Fibroblast of mammary gland (primary cell): ENCODE data around the gene MMP7.

Experiments used
- DNase-seq: peaks from one replicate; pipeline ENCODE4 v3.0.0-alpha.2; 2010; ENCODE audit warnings: low read depth
- H3K4me3 ChIP-seq: 2 replicates; pipeline ENCODE4 v1.5.1; 2011; ENCODE audit warnings: low read depth, mild to moderate bottlenecking, low read length, moderate library complexity; ENCODE audit not compliant: control insufficient read depth
- TF ChIP-seq, protein P1 (sequence below): conservative IDR thresholded peaks from 2 replicates; pipeline ENCODE4 v1.5.1; 2011; ENCODE audit warnings: low read depth, low read length, inconsistent platforms; ENCODE audit not compliant: control insufficient read depth, insufficient read depth

MMP7 gene

DNA sequence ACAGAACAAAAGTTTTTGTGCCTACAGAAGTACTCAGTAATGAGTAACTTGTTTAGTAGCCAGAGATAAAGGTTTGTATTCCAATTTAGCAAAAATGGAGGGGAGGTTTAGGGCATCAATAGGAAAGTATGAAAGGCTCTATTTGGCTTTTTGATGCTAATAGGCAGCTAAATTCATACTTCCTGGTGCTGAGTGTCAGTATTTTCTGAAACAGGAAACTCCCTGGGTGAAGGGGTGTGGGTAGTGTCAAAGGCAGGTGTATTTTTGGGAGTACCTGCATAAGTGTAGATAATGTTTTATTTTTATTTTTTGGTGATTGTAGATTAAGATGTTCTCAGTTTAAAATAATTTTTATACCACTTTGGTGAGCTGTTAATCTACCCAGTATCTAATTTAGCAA, 29.3 kb upstream of the MMP7 start:
- H3K4me3 ChIP-seq, result no peak overlapping the region
- TF ChIP-seq, protein P1, sequence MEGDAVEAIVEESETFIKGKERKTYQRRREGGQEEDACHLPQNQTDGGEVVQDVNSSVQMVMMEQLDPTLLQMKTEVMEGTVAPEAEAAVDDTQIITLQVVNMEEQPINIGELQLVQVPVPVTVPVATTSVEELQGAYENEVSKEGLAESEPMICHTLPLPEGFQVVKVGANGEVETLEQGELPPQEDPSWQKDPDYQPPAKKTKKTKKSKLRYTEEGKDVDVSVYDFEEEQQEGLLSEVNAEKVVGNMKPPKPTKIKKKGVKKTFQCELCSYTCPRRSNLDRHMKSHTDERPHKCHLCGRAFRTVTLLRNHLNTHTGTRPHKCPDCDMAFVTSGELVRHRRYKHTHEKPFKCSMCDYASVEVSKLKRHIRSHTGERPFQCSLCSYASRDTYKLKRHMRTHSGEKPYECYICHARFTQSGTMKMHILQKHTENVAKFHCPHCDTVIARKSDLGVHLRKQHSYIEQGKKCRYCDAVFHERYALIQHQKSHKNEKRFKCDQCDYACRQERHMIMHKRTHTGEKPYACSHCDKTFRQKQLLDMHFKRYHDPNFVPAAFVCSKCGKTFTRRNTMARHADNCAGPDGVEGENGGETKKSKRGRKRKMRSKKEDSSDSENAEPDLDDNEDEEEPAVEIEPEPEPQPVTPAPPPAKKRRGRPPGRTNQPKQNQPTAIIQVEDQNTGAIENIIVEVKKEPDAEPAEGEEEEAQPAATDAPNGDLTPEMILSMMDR, result no peak
- no peak for DNase-seq

DNA sequence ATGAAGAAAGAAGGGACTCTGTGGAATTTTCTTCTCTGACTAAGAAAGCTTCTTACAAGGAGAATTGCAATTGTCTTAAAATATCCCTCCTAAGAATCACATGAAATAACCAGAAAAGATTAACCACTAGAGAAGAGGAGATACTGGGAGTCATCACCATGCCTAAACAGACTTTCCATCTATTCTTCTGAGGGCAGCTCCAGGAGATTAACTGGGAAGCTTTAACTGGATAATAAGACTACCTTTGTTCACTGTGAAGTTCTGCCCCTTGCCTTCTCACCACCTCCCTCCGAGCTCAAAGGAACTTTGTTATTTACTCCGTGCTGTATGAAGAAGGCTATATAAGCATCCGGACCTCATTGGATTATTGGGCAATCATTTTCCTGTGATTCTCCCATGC, 24.5 kb upstream of the MMP7 start:
- no peak overlapping the region for H3K4me3 ChIP-seq
- TF ChIP-seq, protein P1, result no peak
- DNase-seq, result no peak

DNA sequence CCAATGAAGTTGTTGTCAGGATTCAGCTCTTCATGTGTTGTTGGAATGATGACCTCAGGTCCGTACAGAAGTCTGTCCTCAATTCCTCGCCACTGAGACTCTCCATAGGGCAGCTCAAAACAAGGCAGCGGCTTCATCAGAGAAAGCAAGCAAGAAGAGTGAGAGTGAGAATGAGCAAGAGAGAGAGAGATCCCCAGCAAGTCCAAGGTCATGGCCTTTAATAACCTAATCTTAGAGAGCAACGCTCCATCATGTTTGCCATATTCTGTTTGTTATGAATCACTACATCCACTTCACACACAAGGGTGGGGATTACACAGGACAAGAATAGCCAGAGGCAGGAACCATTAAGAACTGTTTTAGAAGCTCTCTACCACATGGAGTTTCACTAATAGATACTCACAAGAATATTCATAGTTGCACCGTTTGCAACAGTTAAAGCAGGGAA, 23.3 kb upstream of the MMP7 start:
- H3K4me3 ChIP-seq, result no peak overlapping the region
- TF ChIP-seq, protein P1, result no peak
- DNase-seq, result no peak

DNA sequence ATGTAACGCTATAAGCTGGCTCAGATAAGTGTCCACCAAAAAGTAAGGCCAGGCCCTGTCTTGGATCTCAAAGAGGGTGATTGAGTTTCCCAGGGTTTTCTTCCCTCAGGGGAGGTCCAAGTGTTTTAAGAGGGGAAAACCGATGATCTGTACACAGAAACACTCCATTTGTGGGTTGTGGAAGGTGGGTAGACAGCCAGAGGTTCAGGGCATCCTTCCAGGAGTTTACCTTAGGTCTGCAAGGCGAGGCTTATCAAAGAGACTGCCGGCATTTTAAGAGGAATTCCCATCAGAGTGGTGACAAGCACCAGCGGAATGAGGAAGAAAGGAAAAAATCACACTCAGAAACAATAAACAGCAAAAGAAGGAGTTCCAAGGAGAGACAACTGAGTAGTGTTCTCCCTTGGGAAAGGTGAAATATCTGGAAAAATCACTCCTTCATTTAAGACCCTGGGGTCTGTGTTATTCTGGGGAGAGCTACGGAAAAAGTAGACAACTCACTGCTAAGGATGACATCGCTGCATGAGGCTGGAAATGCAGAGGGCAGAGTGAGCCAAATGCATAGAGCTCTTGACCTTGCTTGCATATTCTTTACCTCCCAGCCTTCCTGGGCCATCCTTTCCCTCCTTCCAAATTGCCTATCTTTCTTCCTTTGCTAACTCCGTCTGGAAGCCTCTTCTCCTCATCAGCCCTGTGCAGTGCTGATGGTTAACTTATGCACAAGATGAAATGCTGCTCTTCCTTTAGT, 22.1 kb upstream of the MMP7 start:
- no peak for DNase-seq
- H3K4me3 ChIP-seq, result no peak overlapping the region
- TF ChIP-seq, protein P1, result no peak

DNA sequence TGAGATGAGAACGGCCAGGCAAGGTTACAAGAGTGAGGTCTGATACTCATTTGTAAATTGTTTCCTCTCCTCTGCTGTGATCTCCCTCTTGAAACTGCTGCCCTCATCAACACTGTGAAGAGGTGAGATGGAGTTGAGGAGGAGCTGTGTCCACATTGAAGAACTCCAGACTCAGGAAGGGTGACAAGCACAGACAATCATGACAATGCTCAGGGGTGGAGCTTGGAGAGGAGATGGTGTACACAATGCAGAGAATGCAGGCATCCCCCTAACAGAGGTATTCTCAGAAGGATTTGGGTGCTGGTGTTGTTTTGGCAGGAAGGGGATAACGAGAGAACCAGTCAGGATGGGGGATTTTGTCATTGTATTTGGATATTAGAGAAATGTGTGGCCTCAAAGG, 21.5 kb upstream of the MMP7 start:
- TF ChIP-seq, protein P1, result no peak
- no peak for DNase-seq
- H3K4me3 ChIP-seq, result no peak overlapping the region

DNA sequence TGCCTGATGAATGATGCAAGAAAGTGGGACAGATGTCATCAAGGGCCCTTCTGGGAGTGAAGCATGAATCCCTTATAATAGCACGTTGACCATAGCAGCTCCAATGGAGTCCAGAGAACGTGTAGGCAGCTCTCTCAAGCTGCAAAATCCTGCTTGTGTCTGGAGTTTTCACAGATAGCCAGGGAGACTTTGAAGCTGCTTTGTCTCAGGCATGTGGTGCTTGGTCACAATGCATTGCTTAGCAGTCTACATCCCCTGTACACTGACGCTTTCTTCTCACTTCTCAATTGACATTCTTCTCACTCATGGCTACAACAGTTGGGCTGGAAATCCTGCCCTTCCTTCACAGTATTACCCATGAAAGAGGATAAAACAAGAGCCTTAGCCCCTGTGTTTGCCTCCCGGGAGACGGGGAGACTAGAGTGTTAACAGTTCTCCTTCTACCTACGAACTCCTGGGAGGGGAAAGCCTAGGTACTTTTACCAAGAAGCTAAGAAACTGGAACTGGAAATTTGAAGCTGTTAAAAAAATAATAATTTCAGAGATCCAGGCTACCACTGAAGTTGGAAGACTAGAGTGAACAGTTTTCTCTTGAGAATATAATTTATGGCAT, 20.7 kb upstream of the MMP7 start:
- H3K4me3 ChIP-seq, result no peak overlapping the region
- TF ChIP-seq, protein P1, result no peak
- no peak for DNase-seq
